ENCODE results near the gene ARL1.

- TF ChIP-seq EP300 (IDR thresholded peaks at IDR 0.05; ENCODE audit: borderline replicate concordance) (no peak), YY1 (IDR thresholded peaks at IDR 0.05; ENCODE audit: low read depth) (no peak), REST (IDR thresholded peaks at IDR 0.05; ENCODE audit: low read depth) (no peak), USF1 (IDR thresholded peaks at IDR 0.05) (no peak), FOXM1 (IDR thresholded peaks at IDR 0.05; ENCODE audit: borderline replicate concordance, low read depth) (no peak), RAD21 (IDR thresholded peaks at IDR 0.05; ENCODE audit: low read depth) (no peak), CEBPB (IDR thresholded peaks at IDR 0.05) (no peak), TAF1 (IDR thresholded peaks at IDR 0.05; ENCODE audit: low read depth) (no peak)
These were observed 55.9 kb downstream of the ARL1 start for GRCh38 chr12:101351682-101352081.

Data from Ishikawa (cell line).